ENCODE results near the gene ARMC3.

ARMC3 gene

DNA sequence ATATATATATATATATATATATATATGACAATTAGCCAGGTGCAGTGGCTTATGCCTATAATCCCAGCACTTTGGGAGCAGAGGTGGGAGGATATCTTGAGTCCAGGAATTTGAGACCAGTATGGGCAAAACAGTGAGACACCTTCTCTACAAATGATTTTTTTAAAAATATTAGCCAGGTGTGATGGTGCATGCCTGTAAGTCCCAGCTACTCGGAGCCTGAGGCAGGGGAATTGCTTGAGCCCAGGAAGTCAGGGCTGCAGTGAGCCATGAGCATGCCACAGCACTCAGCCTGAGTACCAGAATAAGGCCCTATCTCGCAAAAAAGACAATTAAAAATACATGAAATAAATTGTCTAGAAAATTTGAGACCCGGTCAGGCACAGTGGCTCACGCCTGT lies 120.3 kb downstream of the ARMC3 start:
- no peak for DNase-seq (ENCODE audit: low spot score)
- in situ Hi-C loops (cut with MboI; ENCODE audit: low pct_unique_long_range_greater_than_20kb, low sequenced_read_pairs, unreplicated experiment) = no loop called here
- TF ChIP-seq, protein P1, sequence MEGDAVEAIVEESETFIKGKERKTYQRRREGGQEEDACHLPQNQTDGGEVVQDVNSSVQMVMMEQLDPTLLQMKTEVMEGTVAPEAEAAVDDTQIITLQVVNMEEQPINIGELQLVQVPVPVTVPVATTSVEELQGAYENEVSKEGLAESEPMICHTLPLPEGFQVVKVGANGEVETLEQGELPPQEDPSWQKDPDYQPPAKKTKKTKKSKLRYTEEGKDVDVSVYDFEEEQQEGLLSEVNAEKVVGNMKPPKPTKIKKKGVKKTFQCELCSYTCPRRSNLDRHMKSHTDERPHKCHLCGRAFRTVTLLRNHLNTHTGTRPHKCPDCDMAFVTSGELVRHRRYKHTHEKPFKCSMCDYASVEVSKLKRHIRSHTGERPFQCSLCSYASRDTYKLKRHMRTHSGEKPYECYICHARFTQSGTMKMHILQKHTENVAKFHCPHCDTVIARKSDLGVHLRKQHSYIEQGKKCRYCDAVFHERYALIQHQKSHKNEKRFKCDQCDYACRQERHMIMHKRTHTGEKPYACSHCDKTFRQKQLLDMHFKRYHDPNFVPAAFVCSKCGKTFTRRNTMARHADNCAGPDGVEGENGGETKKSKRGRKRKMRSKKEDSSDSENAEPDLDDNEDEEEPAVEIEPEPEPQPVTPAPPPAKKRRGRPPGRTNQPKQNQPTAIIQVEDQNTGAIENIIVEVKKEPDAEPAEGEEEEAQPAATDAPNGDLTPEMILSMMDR (IDR thresholded peaks at IDR 0.05; ENCODE audit: extremely low read depth, insufficient read depth, missing control alignments) = no peak

DNA sequence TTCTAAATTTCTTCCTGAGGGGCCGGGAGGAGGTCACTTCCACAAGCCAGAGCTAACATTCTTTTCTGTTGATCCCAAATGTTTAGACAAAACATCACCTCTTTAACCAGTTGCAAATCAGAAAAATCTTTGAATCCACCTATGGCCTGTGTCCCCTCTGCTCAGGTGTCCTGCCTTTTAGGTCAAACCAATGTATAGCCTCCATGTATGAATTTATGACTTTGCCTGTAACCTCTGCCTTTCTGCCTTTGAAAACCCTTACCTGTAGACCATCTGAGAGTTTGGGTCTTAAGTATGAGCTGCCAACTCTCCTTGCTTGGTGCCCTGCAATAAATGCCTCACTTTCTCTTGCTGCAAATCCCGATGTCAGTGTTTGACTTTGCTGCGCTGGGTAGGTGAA lies 123.4 kb downstream of the ARMC3 start:
- in situ Hi-C loops (cut with MboI; ENCODE audit: low pct_unique_long_range_greater_than_20kb, low sequenced_read_pairs, unreplicated experiment) = no loop called here
- no peak for DNase-seq (ENCODE audit: low spot score)
- TF ChIP-seq, protein P1 (IDR thresholded peaks at IDR 0.05; ENCODE audit: extremely low read depth, insufficient read depth, missing control alignments) = no peak

GRCh38 chr10:23051855-23052331 lies 124.0 kb downstream of the ARMC3 start:
- in situ Hi-C loops (cut with MboI; ENCODE audit: low pct_unique_long_range_greater_than_20kb, low sequenced_read_pairs, unreplicated experiment) = no loop called here
- TF ChIP-seq, protein P1 (IDR thresholded peaks at IDR 0.05; ENCODE audit: extremely low read depth, insufficient read depth, missing control alignments) = no peak
- no peak for DNase-seq (ENCODE audit: low spot score)

GRCh38 chr10:23053036-23053435 lies 125.2 kb downstream of the ARMC3 start:
- DNase-seq (ENCODE audit: low spot score) = no peak
- TF ChIP-seq, protein P1 (IDR thresholded peaks at IDR 0.05; ENCODE audit: extremely low read depth, insufficient read depth, missing control alignments) = no peak
- in situ Hi-C loops (cut with MboI; ENCODE audit: low pct_unique_long_range_greater_than_20kb, low sequenced_read_pairs, unreplicated experiment) = no loop called here

DNA sequence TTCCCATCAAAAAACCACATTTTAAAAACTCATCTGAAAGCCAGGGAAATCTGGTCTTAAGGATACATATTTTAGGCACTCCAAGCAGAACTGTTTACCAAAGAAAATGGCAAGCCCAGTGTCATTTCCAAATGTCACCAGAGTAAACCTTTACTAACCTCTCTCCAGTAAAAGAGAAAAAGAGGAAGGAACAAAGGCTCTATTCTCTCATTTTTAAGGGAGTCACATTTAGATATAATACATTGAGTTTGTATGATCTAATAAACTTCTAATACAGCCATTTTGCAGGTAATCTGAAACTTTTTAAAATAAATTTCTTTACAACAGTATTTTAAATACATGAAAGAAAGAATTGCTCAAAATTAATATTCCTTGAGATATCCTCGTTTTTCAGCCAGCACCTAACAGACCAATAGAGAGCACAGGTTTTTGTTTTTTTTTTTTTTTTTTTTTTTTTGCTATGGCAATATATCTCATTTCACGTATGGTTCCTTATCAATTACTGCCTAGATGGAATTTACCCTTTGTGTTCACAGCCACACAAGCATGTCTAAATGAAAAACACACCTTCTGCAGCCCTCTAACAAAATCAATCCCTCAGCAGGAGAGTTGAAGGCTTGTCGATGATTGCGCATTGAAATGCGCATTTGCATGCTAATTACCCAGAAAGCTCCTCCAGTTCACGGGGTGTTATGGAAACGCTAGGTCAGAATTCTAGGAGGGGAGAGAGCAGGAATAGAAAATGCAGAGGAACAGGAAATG lies 127.8 kb downstream of the ARMC3 start:
- no peak for DNase-seq (ENCODE audit: low spot score)
- in situ Hi-C loops (cut with MboI; ENCODE audit: low pct_unique_long_range_greater_than_20kb, low sequenced_read_pairs, unreplicated experiment) = no loop called here
- TF ChIP-seq, protein P1 (IDR thresholded peaks at IDR 0.05; ENCODE audit: extremely low read depth, insufficient read depth, missing control alignments) = no peak

- DNase-seq (ENCODE audit: low spot score) = no peak
- in situ Hi-C loops (cut with MboI; ENCODE audit: low pct_unique_long_range_greater_than_20kb, low sequenced_read_pairs, unreplicated experiment) = no loop called here
- TF ChIP-seq, protein P1 (IDR thresholded peaks at IDR 0.05; ENCODE audit: extremely low read depth, insufficient read depth, missing control alignments) = no peak
These were observed 128.3 kb downstream of the ARMC3 start for GRCh38 chr10:23056186-23056579.
